Measurements from ENCODE around the gene AFDN. TPM values are rescaled to one million over a fixed set of nuclear protein-coding genes. Genes with fewer than 3 reads are reported as not detected.

Gene AFDN
- total and polyA plus RNA-seq, 10 of the 15 experiments (the other 5 are each of a cell fraction or from before 2014, with no cell fraction given): 5.7 to 68.2 (median 45.1) TPM

DNA sequence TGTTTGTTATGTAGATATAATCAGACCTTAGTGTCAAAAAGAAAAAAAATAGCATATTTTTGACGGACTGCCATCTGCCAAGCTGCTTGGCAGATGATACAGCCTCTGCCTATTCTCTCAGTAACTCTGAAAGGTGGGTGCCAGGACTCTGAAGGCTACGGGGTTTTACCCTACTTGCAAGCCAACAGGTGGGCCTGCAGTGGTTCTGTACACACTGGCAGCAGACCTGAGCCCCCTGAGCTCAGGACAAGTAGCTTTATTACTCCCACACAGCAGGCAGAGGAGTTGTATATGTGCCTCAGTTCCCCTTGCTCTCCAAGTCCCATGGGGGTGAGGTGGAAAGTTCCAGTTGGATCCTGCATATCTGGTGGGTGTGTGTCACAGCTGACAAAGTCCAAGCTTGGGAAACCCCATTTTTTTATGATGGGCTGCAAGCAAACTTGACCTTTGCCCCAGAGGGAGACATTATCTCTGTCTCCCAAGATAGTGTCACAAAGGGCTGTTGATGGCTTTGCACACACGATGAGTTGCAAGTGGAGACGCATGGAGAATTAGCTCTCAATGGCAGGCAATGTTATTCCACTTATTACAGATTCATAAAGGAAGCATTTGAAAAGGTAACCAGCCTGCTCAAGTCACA, 20.5 kb upstream of the AFDN start (continued):
- TF ChIP-seq CHD4 (IDR thresholded peaks at IDR 0.05): no peak
- TF ChIP-seq, protein P1, sequence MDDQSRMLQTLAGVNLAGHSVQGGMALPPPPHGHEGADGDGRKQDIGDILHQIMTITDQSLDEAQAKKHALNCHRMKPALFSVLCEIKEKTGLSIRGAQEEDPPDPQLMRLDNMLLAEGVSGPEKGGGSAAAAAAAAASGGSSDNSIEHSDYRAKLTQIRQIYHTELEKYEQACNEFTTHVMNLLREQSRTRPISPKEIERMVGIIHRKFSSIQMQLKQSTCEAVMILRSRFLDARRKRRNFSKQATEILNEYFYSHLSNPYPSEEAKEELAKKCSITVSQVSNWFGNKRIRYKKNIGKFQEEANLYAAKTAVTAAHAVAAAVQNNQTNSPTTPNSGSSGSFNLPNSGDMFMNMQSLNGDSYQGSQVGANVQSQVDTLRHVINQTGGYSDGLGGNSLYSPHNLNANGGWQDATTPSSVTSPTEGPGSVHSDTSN (IDR thresholded peaks at IDR 0.05; ENCODE audit: insufficient replicate concordance, low read depth, low read length): no peak
- no peak for TF ChIP-seq EED (IDR thresholded peaks at IDR 0.05; ENCODE audit: low read depth)
- no peak for TF ChIP-seq RFX5 (IDR thresholded peaks at IDR 0.05; ENCODE audit: low read depth, low read length)
- TF ChIP-seq, protein P2, sequence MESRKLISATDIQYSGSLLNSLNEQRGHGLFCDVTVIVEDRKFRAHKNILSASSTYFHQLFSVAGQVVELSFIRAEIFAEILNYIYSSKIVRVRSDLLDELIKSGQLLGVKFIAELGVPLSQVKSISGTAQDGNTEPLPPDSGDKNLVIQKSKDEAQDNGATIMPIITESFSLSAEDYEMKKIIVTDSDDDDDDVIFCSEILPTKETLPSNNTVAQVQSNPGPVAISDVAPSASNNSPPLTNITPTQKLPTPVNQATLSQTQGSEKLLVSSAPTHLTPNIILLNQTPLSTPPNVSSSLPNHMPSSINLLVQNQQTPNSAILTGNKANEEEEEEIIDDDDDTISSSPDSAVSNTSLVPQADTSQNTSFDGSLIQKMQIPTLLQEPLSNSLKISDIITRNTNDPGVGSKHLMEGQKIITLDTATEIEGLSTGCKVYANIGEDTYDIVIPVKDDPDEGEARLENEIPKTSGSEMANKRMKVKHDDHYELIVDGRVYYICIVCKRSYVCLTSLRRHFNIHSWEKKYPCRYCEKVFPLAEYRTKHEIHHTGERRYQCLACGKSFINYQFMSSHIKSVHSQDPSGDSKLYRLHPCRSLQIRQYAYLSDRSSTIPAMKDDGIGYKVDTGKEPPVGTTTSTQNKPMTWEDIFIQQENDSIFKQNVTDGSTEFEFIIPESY (IDR thresholded peaks at IDR 0.05): no peak
- TF ChIP-seq NBN (IDR thresholded peaks at IDR 0.05): no peak
- TF ChIP-seq, protein P3, sequence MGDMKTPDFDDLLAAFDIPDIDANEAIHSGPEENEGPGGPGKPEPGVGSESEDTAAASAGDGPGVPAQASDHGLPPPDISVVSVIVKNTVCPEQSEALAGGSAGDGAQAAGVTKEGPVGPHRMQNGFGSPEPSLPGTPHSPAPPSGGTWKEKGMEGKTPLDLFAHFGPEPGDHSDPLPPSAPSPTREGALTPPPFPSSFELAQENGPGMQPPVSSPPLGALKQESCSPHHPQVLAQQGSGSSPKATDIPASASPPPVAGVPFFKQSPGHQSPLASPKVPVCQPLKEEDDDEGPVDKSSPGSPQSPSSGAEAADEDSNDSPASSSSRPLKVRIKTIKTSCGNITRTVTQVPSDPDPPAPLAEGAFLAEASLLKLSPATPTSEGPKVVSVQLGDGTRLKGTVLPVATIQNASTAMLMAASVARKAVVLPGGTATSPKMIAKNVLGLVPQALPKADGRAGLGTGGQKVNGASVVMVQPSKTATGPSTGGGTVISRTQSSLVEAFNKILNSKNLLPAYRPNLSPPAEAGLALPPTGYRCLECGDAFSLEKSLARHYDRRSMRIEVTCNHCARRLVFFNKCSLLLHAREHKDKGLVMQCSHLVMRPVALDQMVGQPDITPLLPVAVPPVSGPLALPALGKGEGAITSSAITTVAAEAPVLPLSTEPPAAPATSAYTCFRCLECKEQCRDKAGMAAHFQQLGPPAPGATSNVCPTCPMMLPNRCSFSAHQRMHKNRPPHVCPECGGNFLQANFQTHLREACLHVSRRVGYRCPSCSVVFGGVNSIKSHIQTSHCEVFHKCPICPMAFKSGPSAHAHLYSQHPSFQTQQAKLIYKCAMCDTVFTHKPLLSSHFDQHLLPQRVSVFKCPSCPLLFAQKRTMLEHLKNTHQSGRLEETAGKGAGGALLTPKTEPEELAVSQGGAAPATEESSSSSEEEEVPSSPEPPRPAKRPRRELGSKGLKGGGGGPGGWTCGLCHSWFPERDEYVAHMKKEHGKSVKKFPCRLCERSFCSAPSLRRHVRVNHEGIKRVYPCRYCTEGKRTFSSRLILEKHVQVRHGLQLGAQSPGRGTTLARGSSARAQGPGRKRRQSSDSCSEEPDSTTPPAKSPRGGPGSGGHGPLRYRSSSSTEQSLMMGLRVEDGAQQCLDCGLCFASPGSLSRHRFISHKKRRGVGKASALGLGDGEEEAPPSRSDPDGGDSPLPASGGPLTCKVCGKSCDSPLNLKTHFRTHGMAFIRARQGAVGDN (IDR thresholded peaks at IDR 0.05): no peak

All from GM12878 (cell line).